Astrocyte (in vitro differentiated cells and primary cell): ENCODE data around the gene DNAJC19. TPM values are rescaled to one million over a fixed set of nuclear protein-coding genes. Genes with fewer than 3 reads are reported as not detected.
A peak's percentile ranks its signal among the peaks of the same experiment; 100 is the strongest.

Experiments
- DNase-seq: peaks from one replicate; pipeline ENCODE4 v3.0.0-alpha.2; 2010; ENCODE audit warnings: low read depth
- FAIRE-seq: peaks from 2 replicates; lab custom pipeline; 2011; peaks lifted over from hg19 to GRCh38; lab: Jason Lieb, UNC
- H2AFZ ChIP-seq: 2 replicates; pipeline ENCODE4 v1.6.0; 2012; ENCODE audit warnings: low read depth, low read length, inconsistent platforms
- H3K27ac ChIP-seq: 2 replicates; pipeline ENCODE4 v1.5.1; 2011; ENCODE audit warnings: low read depth, low read length, inconsistent platforms
- H3K27me3 ChIP-seq: 2 replicates; pipeline ENCODE4 v1.6.0; 2011; ENCODE audit warnings: low read length, inconsistent platforms; ENCODE audit not compliant: insufficient read depth
- H3K36me3 ChIP-seq: 2 replicates; pipeline ENCODE4 v1.5.1; 2011; ENCODE audit warnings: low read length, inconsistent platforms; ENCODE audit not compliant: insufficient read depth
- H3K4me1 ChIP-seq: 2 replicates; pipeline ENCODE4 v1.5.1; 2011; ENCODE audit warnings: low read length, inconsistent platforms; ENCODE audit not compliant: insufficient read depth
- H3K4me2 ChIP-seq: 2 replicates; pipeline ENCODE4 v1.6.0; 2012; ENCODE audit warnings: low read length, inconsistent platforms
- H3K4me3 ChIP-seq: 2 replicates; pipeline ENCODE4 v1.5.1; 2011; ENCODE audit warnings: low read depth, mild to moderate bottlenecking, low read length, inconsistent platforms; ENCODE audit not compliant: insufficient read depth
- H3K79me2 ChIP-seq: 2 replicates; pipeline ENCODE4 v1.6.0; 2012; ENCODE audit warnings: mild to moderate bottlenecking, low read length, inconsistent platforms; ENCODE audit not compliant: insufficient read depth
- H3K9ac ChIP-seq: 2 replicates; pipeline ENCODE4 v1.6.0; 2012; ENCODE audit warnings: mild to moderate bottlenecking, low read length, inconsistent platforms
- H3K9me3 ChIP-seq: 2 replicates; pipeline ENCODE4 v1.5.1; 2012; ENCODE audit warnings: low read depth, mild to moderate bottlenecking, low read length, inconsistent platforms; ENCODE audit not compliant: insufficient read depth
- H4K20me1 ChIP-seq: 2 replicates; pipeline ENCODE4 v1.6.0; 2012; ENCODE audit warnings: low read length, inconsistent platforms; ENCODE audit not compliant: insufficient read depth
- H3K27ac Mint-ChIP-seq: one replicate; pipeline ENCODE4 v1.8.0; 2021; ENCODE audit warnings: mild to moderate bottlenecking, mixed read lengths; ENCODE audit not compliant: unreplicated experiment
- H3K27me3 Mint-ChIP-seq: one replicate; pipeline ENCODE4 v1.8.0; 2021; ENCODE audit warnings: low read depth, mixed read lengths; ENCODE audit not compliant: unreplicated experiment
- H3K36me3 Mint-ChIP-seq: one replicate; pipeline ENCODE4 v1.8.0; 2021; ENCODE audit warnings: low read depth, mixed read lengths; ENCODE audit not compliant: unreplicated experiment
- H3K4me1 Mint-ChIP-seq: one replicate; pipeline ENCODE4 v1.8.0; 2021; ENCODE audit warnings: low read depth, mixed read lengths; ENCODE audit not compliant: unreplicated experiment
- H3K4me3 Mint-ChIP-seq: one replicate; pipeline ENCODE4 v1.8.0; 2021; ENCODE audit warnings: mild to moderate bottlenecking, moderate library complexity, mixed read lengths; ENCODE audit not compliant: unreplicated experiment
- H3K9me3 Mint-ChIP-seq: one replicate; pipeline ENCODE4 v1.8.0; 2021; ENCODE audit warnings: mild to moderate bottlenecking, mixed read lengths; ENCODE audit not compliant: unreplicated experiment
- CTCF ChIP-seq: IDR thresholded peaks from 2 replicates; pipeline ENCODE4 v1.5.1; 2011; ENCODE audit warnings: low read depth, mild to moderate bottlenecking, inconsistent platforms, low read length, moderate library complexity; ENCODE audit not compliant: insufficient read depth
- EZH2 ChIP-seq: IDR thresholded peaks from 2 replicates; pipeline ENCODE4 v1.6.1; 2012; ENCODE audit warnings: mild to moderate bottlenecking, low read length, inconsistent platforms; ENCODE audit not compliant: insufficient read depth
- total RNA-seq: library from RNA; stranded (reverse); gene quantifications from 2 replicates; pipeline ENCODE4 v1.2.1, GENCODE V29; 2021

DNAJC19 gene
- total RNA-seq, 1 donor from 2014 or later: 46.7 TPM

GRCh38 chr3:180981912-180982311, 7.6 kb downstream of the DNAJC19 start:
- H3K4me3 Mint-ChIP-seq: no peak overlapping the region
- no peak overlapping the region for H3K27ac Mint-ChIP-seq
- peaks cover 9% of the 10 kb centered on the region for H3K36me3 ChIP-seq
- FAIRE-seq (no peak), DNase-seq (no peak)
- H4K20me1 ChIP-seq: no peaks in the 10 kb centered on the region
- no peaks in the 10 kb centered on the region for H3K9me3 ChIP-seq
- no peaks in the 10 kb centered on the region for H3K27me3 ChIP-seq
- TF ChIP-seq CTCF (no peak), EZH2 (no peak)
- H3K27ac ChIP-seq: no peak overlapping the region
- H3K4me3 ChIP-seq: no peak overlapping the region
- no peaks in the 10 kb centered on the region for H3K9me3 Mint-ChIP-seq
- H3K27me3 Mint-ChIP-seq: no peaks in the 10 kb centered on the region
- H3K4me1 ChIP-seq: no peaks in the 10 kb centered on the region
- H3K36me3 Mint-ChIP-seq: no peaks in the 10 kb centered on the region
- peaks cover 7% of the 10 kb centered on the region for H3K4me1 Mint-ChIP-seq
- H3K79me2 ChIP-seq: no peaks in the 10 kb centered on the region
- no peak overlapping the region for H3K9ac ChIP-seq
- no peak overlapping the region for H3K4me2 ChIP-seq
- H2AFZ ChIP-seq: no peak overlapping the region

GRCh38 chr3:180980611-180981010, 8.9 kb downstream of the DNAJC19 start:
- no peak for TF ChIP-seq CTCF
- TF ChIP-seq EZH2: no peak
- Histone ChIP-seq H3K4me3 (no peak overlapping the region), H3K27ac (no peak overlapping the region), H3K27me3 (no peaks in the 10 kb centered on the region), H3K4me1 (no peaks in the 10 kb centered on the region), H2AFZ (no peak overlapping the region), H3K9me3 (no peaks in the 10 kb centered on the region), H3K79me2 (no peaks in the 10 kb centered on the region), H4K20me1 (no peaks in the 10 kb centered on the region), H3K36me3 (peaks cover 9% of the 10 kb centered on the region), H3K4me2 (no peak overlapping the region), H3K9ac (no peak overlapping the region)
- H3K27me3 Mint-ChIP-seq: no peaks in the 10 kb centered on the region
- no peaks in the 10 kb centered on the region for H3K9me3 Mint-ChIP-seq
- H3K4me1 Mint-ChIP-seq: peaks cover 7% of the 10 kb centered on the region
- DNase-seq (peak; percentile 30), FAIRE-seq (no peak)
- H3K4me3 Mint-ChIP-seq: no peak overlapping the region
- H3K36me3 Mint-ChIP-seq: peaks cover 2% of the 10 kb centered on the region
- peak overlapping the region; percentile 34 for H3K27ac Mint-ChIP-seq

- H3K79me2 ChIP-seq: no peaks in the 10 kb centered on the region
- H3K9me3 ChIP-seq: no peaks in the 10 kb centered on the region
- no peak overlapping the region for H3K4me2 ChIP-seq
- Mint-ChIP-seq H3K4me3 (no peak overlapping the region), H3K36me3 (peaks cover 2% of the 10 kb centered on the region), H3K27me3 (no peaks in the 10 kb centered on the region), H3K27ac (no peak overlapping the region), H3K4me1 (peaks cover 7% of the 10 kb centered on the region), H3K9me3 (no peaks in the 10 kb centered on the region)
- TF ChIP-seq CTCF: no peak
- no peak overlapping the region for H3K4me3 ChIP-seq
- peaks cover 9% of the 10 kb centered on the region for H3K36me3 ChIP-seq
- no peak for FAIRE-seq
- H3K4me1 ChIP-seq: no peaks in the 10 kb centered on the region
- DNase-seq: no peak
- no peak overlapping the region for H3K27ac ChIP-seq
- no peaks in the 10 kb centered on the region for H3K27me3 ChIP-seq
- no peak overlapping the region for H3K9ac ChIP-seq
- no peak overlapping the region for H2AFZ ChIP-seq
- no peaks in the 10 kb centered on the region for H4K20me1 ChIP-seq
These were observed 9.6 kb downstream of the DNAJC19 start for GRCh38 chr3:180979961-180980360.
